Left ventricle myocardium inferior (tissue), 1 donor: Measurements from ENCODE around the gene CENPL. TPM values are rescaled to one million over a fixed set of nuclear protein-coding genes. Genes with fewer than 3 reads are reported as not detected.

ENCODE experiments used
- DNase-seq: peaks from one replicate; pipeline ENCODE4 v3.0.0-alpha.2; 2020
- H3K27ac ChIP-seq: fragments of 200-600 bp; replicated peaks from 2 replicates; pipeline ENCODE4 v1.8.0; 2021
- H3K27me3 ChIP-seq: fragments of 200-600 bp; 2 replicates; pipeline ENCODE4 v1.8.0; 2021; ENCODE audit warnings: low read depth
- H3K36me3 ChIP-seq: fragments of 200-600 bp; 2 replicates; pipeline ENCODE4 v1.8.0; 2021
- H3K4me1 ChIP-seq: fragments of 200-600 bp; 2 replicates; pipeline ENCODE4 v1.8.0; 2021
- H3K4me3 ChIP-seq: fragments of 200-600 bp; 2 replicates; pipeline ENCODE4 v1.8.0; 2021; ENCODE audit warnings: mild to moderate bottlenecking, moderate library complexity
- H3K9me3 ChIP-seq: fragments of 200-600 bp; replicated peaks from 2 replicates; pipeline ENCODE4 v1.8.0; 2021
- CTCF ChIP-seq: fragments of 200-600 bp; IDR thresholded peaks from 2 replicates; pipeline ENCODE4 v1.8.0; 2021; ENCODE audit warnings: antibody characterized with exemption, mild to moderate bottlenecking, borderline replicate concordance
- intact Hi-C: fragments of 100-400 bp; cut with micrococcal nuclease; formaldehyde crosslinking; loops from one replicate; pipeline ENCODE4 v1.11.0; 2022
- total RNA-seq: library from RNA; stranded (reverse); fragmentation: NEBNext Ultra II Directional; extraction: Animal tissue kit (Norgen Biotek cat#: 25700); gene quantifications from one replicate; pipeline ENCODE4 v1.2.1, GENCODE V29; 2021
- donor health status: DM: no; HTN: yes; CAD: no; lungs with severe emphysema.

CENPL gene
- total RNA-seq, 1 donor from 2014 or later = 4.2 TPM

DNA sequence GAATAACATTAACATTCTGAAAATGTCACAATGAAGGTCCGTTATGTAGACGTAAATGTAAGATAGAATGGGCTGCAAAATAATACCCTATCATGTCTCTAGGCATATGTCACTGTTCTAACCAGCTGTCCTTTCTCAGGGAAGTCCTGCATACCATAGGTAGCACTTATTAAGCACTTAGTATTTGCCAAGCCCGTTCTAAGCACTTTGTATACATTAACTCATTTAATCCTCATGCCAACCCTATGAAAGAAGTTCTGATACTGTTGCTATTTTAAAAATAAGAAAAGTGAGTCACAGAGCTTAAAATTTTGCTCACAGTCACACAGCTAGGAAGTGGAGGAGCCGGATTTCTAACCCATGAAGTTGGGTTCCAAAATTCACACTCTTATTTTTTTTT, 27.4 kb upstream of the CENPL start:
- no peak overlapping the region for H3K4me3 ChIP-seq
- no peak for DNase-seq
- intact Hi-C loops = no loop called here
- TF ChIP-seq CTCF = no peak
- H3K27ac ChIP-seq = no peak overlapping the region
- no peaks in the 10 kb centered on the region for H3K9me3 ChIP-seq
- H3K27me3 ChIP-seq = no peaks in the 10 kb centered on the region
- peaks cover 5% of the 10 kb centered on the region for H3K4me1 ChIP-seq
- peaks cover 62% of the 10 kb centered on the region for H3K36me3 ChIP-seq

- DNase-seq = no peak
- H3K27ac ChIP-seq = no peak overlapping the region
- TF ChIP-seq CTCF = no peak
- no peaks in the 10 kb centered on the region for H3K27me3 ChIP-seq
- no peak overlapping the region for H3K4me3 ChIP-seq
- intact Hi-C loops = no loop called here
- peaks cover 73% of the 10 kb centered on the region for H3K36me3 ChIP-seq
- no peaks in the 10 kb centered on the region for H3K4me1 ChIP-seq
- no peaks in the 10 kb centered on the region for H3K9me3 ChIP-seq
These were observed 8.1 kb upstream of the CENPL start for GRCh38 chr1:173832748-173833147.

- no peaks in the 10 kb centered on the region for H3K9me3 ChIP-seq
These were observed 2.9 kb upstream of the CENPL start for GRCh38 chr1:173827611-173828010.

GRCh38 chr1:173823781-173824314, 835 bp downstream of the CENPL start:
- H3K4me1 ChIP-seq = peaks cover 30% of the 10 kb centered on the region
- H3K36me3 ChIP-seq = no peaks in the 10 kb centered on the region
- intact Hi-C loops = loop anchor here (10.0 kb wide), 1 partner anchor 1079 kb away; no protein-coding TSS in a partner anchor
- no peak for DNase-seq
- TF ChIP-seq CTCF = no peak
- peak overlapping the region; percentile 97 for H3K27ac ChIP-seq
- H3K27me3 ChIP-seq = no peaks in the 10 kb centered on the region
- no peaks in the 10 kb centered on the region for H3K9me3 ChIP-seq
- peak overlapping the region; percentile 91 for H3K4me3 ChIP-seq

More at GRCh38 chr1:173827611-173828010, 2.9 kb upstream of the CENPL start:
- H3K4me3 ChIP-seq = no peak overlapping the region
- H3K27me3 ChIP-seq = no peaks in the 10 kb centered on the region
- no peak for DNase-seq
- intact Hi-C loops = loop anchor here (10.0 kb wide), 1 partner anchor 1083 kb away; no protein-coding TSS in a partner anchor
- no peak for TF ChIP-seq CTCF
- peaks cover 30% of the 10 kb centered on the region for H3K4me1 ChIP-seq
- no peak overlapping the region for H3K27ac ChIP-seq
- peaks cover 22% of the 10 kb centered on the region for H3K36me3 ChIP-seq

- Histone ChIP-seq H3K27ac (no peak overlapping the region), H3K4me3 (no peak overlapping the region), H3K4me1 (peaks cover 30% of the 10 kb centered on the region), H3K36me3 (no peaks in the 10 kb centered on the region), H3K27me3 (no peaks in the 10 kb centered on the region), H3K9me3 (no peaks in the 10 kb centered on the region)
- no peak for DNase-seq
- TF ChIP-seq CTCF = no peak
- intact Hi-C loops = loop anchor here (10.0 kb wide), 1 partner anchor 1077 kb away; no protein-coding TSS in a partner anchor
These were observed 3.0 kb downstream of the CENPL start for GRCh38 chr1:173821680-173822079.
